Hematopoietic multipotent progenitor cell treated with erythropoietin and hydrocortisone succinate and interleukin-3 and kit ligand, for 8 days (in vitro differentiated cells): ENCODE measurements around the gene TUBD1.

Experiments
- DNase-seq: peaks from one replicate; pipeline ENCODE4 v3.0.0-alpha.2; 2015

TUBD1 gene

DNA sequence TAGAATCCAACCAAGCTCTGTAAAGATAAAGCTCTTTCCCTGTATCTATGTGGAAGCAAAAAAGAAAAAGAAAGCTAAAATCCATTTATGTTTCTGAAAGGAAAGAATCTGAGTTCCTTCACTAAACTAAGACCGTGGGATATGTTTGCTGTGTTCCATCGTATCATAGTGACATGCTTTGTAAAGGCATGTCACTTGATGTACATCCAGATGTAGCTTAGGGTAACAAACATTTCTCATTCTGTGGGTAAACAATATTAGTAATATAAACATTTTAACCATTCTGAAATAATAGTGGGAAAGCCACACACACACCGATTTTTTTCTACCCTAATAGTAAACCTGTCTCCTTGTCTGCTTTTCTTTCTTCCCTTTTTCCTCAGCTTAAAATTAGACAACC is 78.1 kb downstream of the TUBD1 start:
- no peak for DNase-seq

DNA sequence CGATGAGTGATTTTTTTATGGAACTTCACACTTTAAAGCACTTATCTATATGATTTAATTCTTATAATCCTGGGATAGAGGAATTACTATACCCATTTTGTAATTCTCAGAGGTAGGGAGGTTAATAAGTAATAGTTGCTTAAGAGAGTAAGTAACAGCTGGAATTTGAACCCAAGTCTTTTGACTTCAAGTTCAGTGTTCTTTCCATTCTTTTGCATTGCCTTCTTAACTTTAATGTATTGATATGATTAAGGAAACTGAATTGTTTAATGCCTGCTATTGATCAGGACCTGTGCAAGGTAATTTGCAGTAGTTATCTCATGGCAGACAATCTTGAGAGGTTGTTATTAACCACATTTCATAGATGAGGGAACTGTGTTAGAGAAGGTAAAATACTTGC is 78.5 kb downstream of the TUBD1 start:
- DNase-seq = no peak

DNA sequence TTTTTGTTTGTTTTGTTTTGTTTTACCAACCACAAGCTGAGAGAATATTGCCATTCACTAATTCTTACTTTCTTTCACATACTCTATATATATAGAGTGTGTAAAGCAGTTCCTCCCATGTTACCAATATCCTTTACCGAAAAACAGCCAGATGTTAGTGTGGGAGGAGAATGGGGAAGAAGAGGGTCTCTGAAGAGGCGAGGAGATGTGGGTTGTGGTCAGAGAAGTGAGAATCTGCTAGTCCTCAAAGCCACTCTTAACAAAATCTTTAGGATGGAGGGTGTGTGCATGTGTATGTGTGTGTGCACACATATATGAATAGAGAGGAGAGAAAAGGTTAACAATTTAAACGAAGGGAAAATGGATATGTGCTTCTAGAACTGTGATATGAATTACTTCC is 80.6 kb downstream of the TUBD1 start:
- no peak for DNase-seq

DNA sequence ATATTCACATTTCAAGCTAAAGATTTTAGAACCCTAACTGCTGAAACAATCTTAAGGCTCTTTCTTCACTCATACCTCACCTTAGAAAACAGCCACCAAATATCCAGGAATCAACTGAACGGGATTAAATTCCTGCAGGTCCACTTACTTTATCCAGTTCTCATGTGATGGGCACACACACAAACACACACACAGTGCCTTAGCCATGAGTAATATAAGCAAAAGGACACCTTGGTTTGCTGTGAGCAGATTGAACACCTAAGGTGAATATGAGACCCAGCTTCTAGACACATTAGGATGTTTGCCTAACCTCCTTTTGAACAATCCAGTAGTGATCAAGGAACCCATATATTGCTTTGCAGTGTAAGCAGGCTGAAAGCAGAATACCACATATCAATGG is 81.5 kb downstream of the TUBD1 start:
- no peak for DNase-seq

DNA sequence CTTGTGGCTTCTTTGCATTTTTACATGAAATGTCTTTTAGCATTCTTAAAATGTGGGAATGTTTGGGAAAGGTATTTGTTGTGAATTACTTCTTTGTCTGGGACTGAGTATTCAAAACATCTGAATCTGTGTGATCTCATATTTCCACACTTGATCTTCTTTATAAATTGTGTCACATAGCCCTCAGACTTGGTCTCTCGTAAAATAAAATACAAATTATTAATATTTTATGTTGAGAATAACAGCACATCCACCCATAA is 81.9 kb downstream of the TUBD1 start:
- DNase-seq = no peak
